T-cell (primary cell): ENCODE measurements around the gene MYOCD. TPM values are rescaled to one million over a fixed set of nuclear protein-coding genes. Genes with fewer than 3 reads are reported as not detected.

Experiments
- ATAC-seq, 4 experiments: fragments of 200-7000 bp in 3 of 4; fragments of 150-1000 bp in 1 of 4; cut with Tn5 transposase; replicated peaks in 1 of 4; 1 replicate in 3 of 4; 2 replicates in 1 of 4; pipeline ENCODE4 v1.10.0; 2021; ENCODE audit warnings: moderate library complexity in 3 of 4, mild to moderate bottlenecking in 2 of 4, moderate number of reproducible peaks in 1 of 4
- CTCF ChIA-PET, 2 donors: fragments of 300-600 bp; sonication (Branson Sonifier 250); formaldehyde crosslinking; loops; one replicate each; lab custom pipeline; 2022; ENCODE audit warnings: antibody characterized with exemption in 2 of 2; lab: Charles Lee
- POLR2A ChIA-PET, 2 donors: fragments of 300-600 bp; sonication (Branson Sonifier 250); formaldehyde crosslinking; loops; one replicate each; lab custom pipeline; 2022; ENCODE audit warnings: antibody characterized with exemption in 2 of 2; lab: Charles Lee
- DNase-seq, 35 experiments: peaks; one replicate each; pipeline versions ENCODE4 v3.0.0 to v3.0.0-alpha.2; 2013 to 2023
- H3K27ac ChIP-seq: one replicate; pipeline ENCODE4 v1.5.1; 2013; ENCODE audit warnings: low read length
- H3K27me3 ChIP-seq, 2 experiments: replicated peaks in 1 of 2; 1 replicate in 1 of 2; 2 replicates in 1 of 2; pipeline versions ENCODE4 v1.6.1 to v1.7.0; 2013; ENCODE audit warnings: low read length in 1 of 2, mixed read lengths in 1 of 2; ENCODE audit not compliant: control insufficient read depth in 2 of 2, insufficient read depth in 2 of 2; ENCODE audit errors: extremely low read depth in 1 of 2
- H3K36me3 ChIP-seq, 2 donors: 1 replicate in 1 of 2; 2 replicates in 1 of 2; pipeline versions ENCODE4 v1.6.1 to v1.7.0; 2013; ENCODE audit warnings: low read length in 1 of 2; ENCODE audit not compliant: control insufficient read depth in 2 of 2, insufficient read depth in 1 of 2; ENCODE audit errors: extremely low read depth in 1 of 2
- H3K4me1 ChIP-seq, 2 experiments: 1 replicate in 1 of 2; 2 replicates in 1 of 2; pipeline versions ENCODE4 v1.6.1 to v1.7.0; 2013; ENCODE audit warnings: low read length in 2 of 2, mixed read lengths in 1 of 2; ENCODE audit not compliant: insufficient read depth in 2 of 2, control insufficient read depth in 1 of 2; ENCODE audit errors: extremely low read depth in 1 of 2
- H3K4me3 ChIP-seq, 2 donors: 1 replicate in 1 of 2; 2 replicates in 1 of 2; pipeline versions ENCODE4 v1.5.1 to v1.7.0; 2013; ENCODE audit warnings: mild to moderate bottlenecking in 2 of 2, low read length in 1 of 2, moderate library complexity in 1 of 2; ENCODE audit not compliant: control insufficient read depth in 1 of 2; ENCODE audit errors: extremely low read depth in 1 of 2
- H3K9me3 ChIP-seq: 2 replicates; pipeline ENCODE4 v1.7.0; 2013
- H3K27ac Mint-ChIP-seq, 2 donors: one replicate each; pipeline ENCODE4 v1.8.0; 2020 to 2021; ENCODE audit warnings: mild to moderate bottlenecking in 2 of 2, mixed read lengths in 2 of 2
- H3K27me3 Mint-ChIP-seq, 2 donors: one replicate each; pipeline ENCODE4 v1.8.0; 2021 to 2022; ENCODE audit warnings: mixed read lengths in 2 of 2
- H3K36me3 Mint-ChIP-seq: one replicate; pipeline ENCODE4 v1.8.0; 2021; ENCODE audit warnings: mixed read lengths
- H3K4me1 Mint-ChIP-seq, 3 donors: one replicate each; pipeline ENCODE4 v1.8.0; 2020 to 2022; ENCODE audit warnings: mixed read lengths in 3 of 3, mild to moderate bottlenecking in 1 of 3
- H3K4me3 Mint-ChIP-seq, 3 donors: one replicate each; pipeline ENCODE4 v1.8.0; 2020 to 2022; ENCODE audit warnings: mild to moderate bottlenecking in 3 of 3, mixed read lengths in 3 of 3, moderate library complexity in 3 of 3
- H3K9me3 Mint-ChIP-seq, 3 donors: one replicate each; pipeline ENCODE4 v1.8.0; 2020 to 2022; ENCODE audit warnings: mixed read lengths in 3 of 3
- WGBS: methylation state at CpG from one replicate; pipeline ENCODE4 v1.1.5; 2013; ENCODE audit warnings: missing lambda C conversion rate; ENCODE audit not compliant: insufficient coverage; 5-methylcytosine and 5-hydroxymethylcytosine counted together
- total RNA-seq, 35 experiments: library from RNA in 6 of 35; stranded (reverse) in 6 of 35; fragments of 120-200 nt in 1 of 35; gene quantifications; one replicate each; pipeline versions ENCODE4 v1.2.1 to v1.2.4 and lab custom pipeline; 2013 to 2026

The MYOCD gene
- total RNA-seq, 5 donors from 2014 or later (not counting 1 experiment from before 2014, with no cell fraction given) = not detected

DNA sequence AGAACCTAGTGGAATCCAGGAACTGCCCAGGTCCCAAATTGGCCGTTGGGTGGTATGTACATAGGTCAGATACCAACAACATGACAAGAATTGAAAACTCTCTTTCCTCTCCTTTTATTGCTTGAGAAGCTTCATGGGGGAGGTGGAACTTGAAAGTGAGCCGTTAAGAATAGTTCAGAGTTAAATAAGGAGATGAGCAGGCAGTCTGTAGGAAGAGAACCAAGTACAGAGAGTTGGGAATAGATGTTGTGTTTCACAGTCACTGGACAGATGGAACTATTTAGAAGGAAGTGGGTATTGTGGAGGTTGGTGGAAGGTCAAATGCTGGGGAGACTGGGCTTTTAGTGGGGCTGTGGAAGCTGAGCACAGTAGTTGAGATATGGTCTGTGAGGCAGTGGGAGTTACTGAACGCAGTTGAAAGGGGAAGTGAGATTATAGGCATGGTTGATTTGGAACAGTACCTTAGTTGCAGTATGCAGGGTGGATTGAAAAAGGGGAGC, 150.0 kb downstream of the MYOCD start:
- Mint-ChIP-seq H3K4me3 (no peak overlapping the region), H3K9me3 (peaks cover 4 to 13% (median 9%) of the 10 kb centered on the region in 3 donors), H3K4me1 (no peaks in the 10 kb centered on the region), H3K36me3 (no peaks in the 10 kb centered on the region), H3K27ac (no peak overlapping the region), H3K27me3 (no peaks in the 10 kb centered on the region)
- no peak for ATAC-seq
- Histone ChIP-seq H3K4me3 (no peak overlapping the region), H3K27me3 (no peaks in the 10 kb centered on the region), H3K4me1 (no peaks in the 10 kb centered on the region), H3K27ac (no peak overlapping the region), H3K36me3 (no peaks in the 10 kb centered on the region), H3K9me3 (no peaks in the 10 kb centered on the region)
- POLR2A ChIA-PET = no interaction called here
- no peak for DNase-seq
- WGBS = 24% methylated on average over 2 of the region's 3 CpGs
- CTCF ChIA-PET = no interaction called here

Other genes with a start within 250 kb of the MYOCD start
- under 1 TPM in 3 of 5 donors, not detected in 2; 0.15 to 0.39 (median 0.38) TPM for gene ARHGAP44, start 123.6 kb downstream of the MYOCD start, total RNA-seq